T1000 (cell line): ENCODE data around the gene PIP4K2A.

Source experiments
- DNase-seq: peaks from one replicate; lab custom pipeline; 2025; ENCODE audit warnings: mixed read lengths; lab: John Stamatoyannopoulos, UW

The PIP4K2A gene

DNA sequence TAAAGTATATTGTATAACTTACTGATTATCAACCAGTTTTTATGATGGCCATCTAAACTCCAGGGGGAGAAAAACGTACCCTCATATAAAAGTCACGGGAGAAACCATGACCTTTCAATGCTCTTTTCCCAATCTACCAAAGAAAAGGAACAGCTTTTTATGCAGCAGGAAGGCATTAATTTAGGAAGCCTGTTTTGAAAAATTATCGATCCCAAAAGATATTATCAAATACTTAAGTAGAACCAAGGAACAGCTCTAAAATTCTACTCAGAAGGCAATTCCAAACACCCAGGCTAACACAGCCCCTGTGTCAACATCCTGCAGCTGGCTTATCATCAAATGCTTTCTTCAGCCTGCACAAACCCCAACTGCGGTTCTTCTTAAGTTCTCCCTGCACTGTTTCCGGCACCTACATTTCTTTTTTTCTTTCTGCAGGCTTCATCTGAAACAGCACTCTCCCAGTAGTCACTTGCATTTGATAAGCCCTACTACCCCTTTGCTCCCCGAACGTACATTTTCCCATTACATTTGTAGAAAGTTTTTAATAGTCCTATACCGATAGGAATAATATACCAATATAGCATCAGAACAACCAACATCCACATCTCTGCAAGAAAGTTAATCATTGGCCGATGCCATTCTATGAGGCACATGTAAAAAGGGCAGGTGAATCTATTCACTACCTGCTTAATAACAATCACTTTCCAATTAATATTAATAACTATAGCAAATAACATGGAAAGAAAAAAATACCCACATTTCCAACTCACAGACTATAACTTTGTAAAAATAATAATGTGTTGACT is 47.9 kb downstream of the PIP4K2A start:
- DNase-seq: no peak

DNA sequence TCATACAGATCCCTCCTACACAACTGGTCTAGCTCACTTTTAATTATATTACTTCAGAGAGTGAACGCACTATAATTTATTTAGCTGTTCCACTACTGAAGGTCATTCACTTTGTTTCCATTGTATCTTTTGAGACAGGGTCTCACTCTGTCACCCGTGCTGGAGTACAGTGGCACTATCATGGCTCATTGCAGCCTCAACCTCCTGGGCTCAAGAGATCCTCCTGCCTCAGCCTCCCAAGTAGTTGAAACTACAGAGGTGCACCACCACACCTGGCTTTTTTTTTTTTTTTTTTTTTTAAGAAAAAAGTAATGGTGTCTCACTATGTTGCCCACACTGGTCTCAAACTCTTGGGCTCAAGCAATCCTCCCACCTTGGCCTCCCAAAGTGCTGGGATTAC is 49.0 kb downstream of the PIP4K2A start:
- no peak for DNase-seq

DNA sequence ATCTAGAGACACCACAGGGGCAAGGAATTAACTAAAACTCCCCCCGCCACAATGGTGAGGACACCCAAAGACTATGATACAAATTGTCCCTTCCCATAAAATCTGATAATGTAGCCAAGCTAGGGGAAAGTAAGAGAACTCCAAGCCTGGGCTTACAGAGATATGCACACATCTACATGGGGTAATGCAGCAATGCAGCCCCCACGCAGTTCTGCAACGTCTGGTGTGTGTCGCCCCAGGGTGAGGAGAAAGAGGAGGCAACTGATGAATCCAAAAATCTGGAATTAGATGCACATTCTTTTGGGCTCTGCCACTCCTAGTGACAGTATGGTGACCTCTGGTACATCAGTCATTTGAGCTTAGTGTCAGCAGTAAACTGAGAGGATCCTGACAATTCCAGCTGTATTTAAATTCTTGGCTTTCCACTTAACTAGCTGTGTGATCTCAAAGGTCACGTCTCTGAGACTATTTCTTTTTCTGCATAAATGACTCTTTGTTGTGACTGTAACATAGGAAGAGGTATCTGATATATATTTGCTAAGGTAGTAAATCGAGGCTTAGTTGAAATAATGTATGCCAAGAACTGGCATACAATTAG is 51.5 kb downstream of the PIP4K2A start:
- DNase-seq: no peak

DNA sequence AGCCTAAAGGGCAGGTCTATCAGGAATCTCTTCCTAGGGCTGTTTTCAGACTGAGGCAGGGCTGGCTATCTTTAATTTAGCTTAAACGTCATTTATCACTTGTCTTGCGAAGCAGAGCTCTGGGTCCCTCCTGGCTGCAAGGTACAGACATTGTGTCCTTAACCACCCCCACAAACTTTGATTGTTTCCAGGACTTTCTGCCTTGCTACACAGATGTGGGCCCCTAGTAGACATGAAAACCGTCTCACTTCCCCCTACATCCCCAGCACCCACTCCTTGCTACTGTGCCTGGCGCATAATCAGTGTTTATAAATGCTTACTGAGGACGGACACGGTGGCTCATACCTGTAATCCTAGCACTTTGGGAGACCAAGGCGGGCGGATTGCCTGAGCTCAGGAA is 54.5 kb downstream of the PIP4K2A start:
- DNase-seq: no peak

DNA sequence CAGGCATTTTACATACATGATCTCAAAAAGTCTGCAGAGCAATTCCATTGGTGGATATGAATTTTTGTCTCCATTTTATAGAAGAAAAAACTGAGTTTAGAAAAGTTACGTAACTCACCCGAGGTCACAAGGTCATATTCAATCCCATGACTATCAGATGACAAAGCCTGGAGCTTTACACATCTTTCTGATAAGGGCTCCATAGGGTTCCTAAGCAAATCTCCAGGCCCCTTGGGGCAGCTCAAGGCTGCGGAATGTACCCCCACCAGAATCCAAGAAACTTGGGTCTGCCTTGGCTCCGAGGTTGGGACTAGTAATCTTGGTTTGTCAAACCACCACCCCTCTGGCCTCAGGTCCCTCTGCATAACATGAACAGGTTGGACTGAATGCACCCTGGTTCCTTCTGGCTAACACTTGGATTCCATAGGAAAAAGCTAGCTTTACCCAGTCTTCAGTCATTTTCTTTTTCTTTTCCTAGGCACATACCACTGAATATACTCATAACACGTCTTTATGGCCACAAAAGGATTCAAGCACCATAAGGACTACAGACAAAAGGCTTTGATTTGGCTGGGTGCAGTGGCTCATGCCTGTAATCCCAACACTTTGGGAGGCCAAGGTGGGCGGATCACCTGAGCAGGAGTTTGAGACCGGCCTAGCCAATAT is 55.5 kb downstream of the PIP4K2A start:
- no peak for DNase-seq

DNA sequence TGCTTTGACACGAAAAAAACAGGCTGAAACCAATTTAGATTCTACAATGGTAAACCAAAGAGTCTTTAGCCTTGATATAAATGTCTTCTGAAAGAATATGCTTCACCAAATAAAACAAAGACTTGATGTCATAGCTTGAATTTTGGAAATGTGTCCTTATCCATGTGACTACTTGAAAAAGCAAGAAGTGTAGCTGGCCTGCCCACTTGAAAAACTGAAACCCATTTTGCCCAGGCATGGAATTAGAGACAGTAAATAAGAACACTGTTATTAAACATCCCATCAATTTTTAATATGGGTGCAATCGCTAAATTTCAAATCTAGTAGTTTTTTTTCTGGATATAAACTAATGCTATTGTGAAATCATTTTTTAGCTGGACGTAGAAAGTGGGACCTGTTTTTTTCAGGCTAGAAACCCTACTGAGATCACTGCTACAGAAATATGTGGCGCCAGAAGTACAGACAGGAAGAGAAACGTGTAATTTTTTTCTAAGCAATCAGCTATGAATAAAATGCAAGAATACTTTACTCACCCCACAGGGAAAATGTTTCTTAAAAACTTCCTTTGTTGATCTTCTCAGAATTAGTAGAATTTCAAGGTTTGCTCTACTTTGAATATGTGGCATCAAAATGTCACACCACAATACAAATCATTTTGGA is 56.7 kb downstream of the PIP4K2A start:
- DNase-seq: no peak

DNA sequence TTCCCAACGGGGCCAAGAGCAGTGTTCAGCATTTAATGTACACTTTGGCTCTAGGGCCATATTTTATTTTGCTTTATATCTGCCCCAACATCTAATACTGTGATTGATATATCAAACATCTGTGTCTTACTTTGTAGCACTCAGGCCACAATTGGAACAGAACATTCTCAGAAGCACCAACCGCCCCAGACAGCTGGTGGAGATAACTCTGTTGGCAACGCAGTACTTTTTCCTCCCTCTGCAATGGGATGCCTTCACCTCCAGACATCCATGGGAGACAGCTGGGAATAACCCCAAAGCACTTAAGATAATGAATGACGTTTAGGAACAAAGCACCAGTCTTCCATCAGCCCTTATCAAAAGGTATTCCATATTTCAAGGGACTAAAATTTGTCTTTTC is 57.4 kb downstream of the PIP4K2A start:
- DNase-seq: no peak

DNA sequence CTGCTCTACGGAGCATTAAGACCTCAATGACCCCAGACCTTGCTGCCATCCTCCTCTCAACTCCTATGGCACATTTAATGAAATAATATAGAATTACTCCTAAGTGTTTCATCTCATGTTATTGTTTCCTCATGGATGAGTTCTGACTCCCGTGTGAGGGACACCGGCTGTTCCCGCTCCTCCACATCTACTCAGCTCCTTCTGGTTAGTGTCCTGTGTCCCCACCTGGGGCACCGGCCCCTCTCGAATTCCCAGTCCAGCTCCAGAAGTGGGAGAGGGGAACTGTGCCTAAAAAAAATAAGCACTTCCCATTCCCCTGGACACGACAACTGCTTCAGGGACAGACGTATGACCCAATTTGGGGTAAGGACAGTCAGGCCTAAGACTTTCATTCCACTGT is 58.3 kb downstream of the PIP4K2A start:
- no peak for DNase-seq

DNA sequence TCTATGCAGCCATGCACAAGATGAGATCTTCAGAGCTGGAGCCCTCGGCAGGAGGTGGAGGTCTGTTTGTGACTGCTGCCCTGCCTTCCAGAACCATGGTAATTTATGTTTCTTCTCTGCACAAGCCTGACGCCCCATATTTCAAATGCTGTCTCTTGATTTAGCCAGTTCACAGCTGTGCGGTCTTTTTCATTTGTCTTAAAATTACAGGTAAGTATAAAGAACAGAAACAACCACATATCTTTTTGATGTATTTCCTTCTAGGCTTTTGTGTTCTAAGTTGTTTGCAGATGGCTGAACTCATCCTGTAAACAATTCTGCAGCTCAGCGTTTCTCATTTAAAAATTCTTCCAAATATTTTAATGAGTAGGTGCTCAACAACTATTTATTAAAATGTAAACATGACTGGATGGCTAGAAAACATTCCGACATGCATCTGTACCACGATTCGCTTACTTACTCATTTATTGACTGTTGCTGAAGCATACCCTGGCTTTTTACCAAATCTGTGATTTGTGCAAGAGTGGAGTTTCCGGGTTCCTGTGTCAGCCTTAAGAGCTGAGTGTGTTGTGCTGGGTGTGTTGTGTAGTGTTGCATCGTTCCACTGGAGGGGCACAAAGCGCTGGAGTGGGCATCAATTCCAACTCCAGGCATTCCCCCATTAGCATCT is 58.9 kb downstream of the PIP4K2A start:
- DNase-seq: no peak

DNA sequence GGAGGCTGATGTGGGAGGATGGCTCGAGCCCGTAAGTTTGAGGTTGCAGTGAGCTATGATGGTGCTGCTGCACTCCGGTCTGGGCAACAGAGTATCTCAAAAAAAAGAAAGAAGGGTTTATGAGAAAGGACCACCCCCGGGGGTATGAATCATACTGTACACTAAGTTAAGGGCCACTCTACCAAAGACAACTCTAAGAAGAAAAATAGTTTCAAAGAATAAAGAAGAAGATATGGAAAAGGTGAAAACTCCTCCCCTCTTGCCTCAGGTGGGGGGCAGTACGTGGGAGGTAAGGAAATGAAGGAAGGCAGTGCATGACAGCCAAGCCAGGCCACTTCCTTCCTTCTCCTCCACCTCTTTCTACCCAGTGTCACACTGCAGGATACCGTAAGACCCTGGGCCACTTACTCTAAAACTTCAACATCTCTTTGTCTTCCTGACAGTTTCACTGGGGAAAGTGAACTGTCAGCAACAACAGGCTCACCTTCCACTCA is 61.3 kb downstream of the PIP4K2A start:
- no peak for DNase-seq

DNA sequence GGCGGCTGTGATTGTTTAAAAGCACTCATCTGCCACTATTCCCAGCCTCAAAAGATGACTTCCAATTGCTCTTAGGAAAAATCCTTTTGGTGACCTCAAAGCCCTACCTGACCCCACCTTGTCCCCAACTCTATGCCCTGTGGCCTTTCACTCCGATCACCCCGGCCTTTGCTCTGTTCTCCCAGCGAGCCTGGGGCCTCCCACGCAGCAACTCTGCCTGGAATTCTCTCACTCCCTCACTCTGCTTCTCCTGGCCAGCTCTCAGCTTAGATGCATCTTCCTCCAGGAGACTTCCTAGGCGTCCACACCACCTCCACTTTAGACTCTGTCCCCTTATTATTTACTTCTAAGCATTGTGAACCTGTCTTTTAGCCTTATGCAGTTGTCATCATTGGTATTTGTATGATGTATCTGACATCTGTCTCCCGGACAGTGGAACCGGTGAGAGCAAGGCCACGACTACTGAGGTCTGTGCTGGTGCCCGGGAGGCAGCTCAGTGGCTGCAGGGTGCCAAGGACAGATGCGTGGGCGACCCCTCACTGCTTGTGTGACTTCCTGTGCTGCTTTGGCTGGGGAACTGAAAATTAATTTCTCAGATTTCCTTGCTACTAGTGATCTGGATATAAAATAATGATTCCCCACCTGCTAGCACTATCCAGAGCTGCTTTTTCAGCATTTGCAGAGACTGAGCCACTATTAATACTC is 63.0 kb downstream of the PIP4K2A start:
- DNase-seq: no peak

DNA sequence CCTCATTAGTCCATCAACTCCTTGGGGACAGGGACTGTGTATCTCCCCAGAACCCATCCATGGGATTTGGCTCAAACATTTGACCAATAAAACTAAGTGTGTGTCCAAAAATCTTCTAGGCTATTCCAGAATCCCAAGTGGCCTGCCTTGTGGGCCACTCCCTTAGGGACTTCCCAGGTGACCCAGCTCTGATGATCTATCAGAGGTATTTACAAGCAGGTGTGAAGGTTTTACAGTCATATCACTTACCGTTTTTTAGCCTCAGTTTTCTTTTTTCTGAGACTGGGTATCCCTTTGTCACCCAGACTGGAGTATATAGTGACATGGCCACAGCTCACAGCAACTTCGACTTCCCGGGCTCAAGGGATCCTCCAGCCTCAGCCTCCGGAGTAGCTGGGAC is 64.4 kb downstream of the PIP4K2A start:
- no peak for DNase-seq

DNA sequence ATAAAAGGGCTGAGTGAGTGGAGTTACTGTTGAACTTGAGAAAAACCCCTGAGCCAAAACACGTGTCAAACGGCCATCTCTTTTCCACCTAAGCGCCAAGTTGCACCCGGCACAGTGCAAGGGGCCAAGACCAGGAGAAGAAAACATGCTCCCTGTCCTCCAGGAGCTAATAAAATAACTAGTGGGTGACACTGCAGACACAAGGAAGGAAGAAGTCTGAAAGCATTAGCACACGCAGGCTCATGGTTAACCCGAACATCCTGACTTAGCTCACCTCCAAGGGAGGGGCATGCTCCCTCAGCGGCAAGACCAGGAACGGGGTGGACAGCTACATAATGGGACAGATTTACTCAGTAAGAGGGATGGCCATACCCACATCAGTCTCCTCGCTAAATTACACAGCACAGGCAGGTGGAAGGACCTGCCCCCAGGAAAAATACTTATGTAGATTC is 65.0 kb downstream of the PIP4K2A start:
- DNase-seq: no peak

DNA sequence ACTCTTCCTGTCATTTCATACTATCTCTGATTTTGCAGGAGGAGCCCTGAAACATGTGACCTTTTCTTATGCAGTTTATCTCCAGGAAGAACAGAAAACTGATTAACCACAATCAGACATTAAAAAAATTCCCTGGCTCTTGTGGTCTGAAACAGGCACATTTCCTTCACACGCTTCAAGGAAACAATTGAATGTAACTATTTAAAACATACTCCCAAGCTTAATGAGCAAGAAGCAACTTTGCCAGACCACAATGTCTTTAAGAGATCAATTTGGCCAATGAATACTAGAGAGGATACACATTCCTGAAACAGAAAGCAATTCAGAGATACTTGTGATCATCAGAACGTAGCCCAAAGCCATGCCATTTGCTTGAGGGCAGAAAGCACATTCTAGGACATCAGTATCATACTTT is 65.8 kb downstream of the PIP4K2A start:
- no peak for DNase-seq

DNA sequence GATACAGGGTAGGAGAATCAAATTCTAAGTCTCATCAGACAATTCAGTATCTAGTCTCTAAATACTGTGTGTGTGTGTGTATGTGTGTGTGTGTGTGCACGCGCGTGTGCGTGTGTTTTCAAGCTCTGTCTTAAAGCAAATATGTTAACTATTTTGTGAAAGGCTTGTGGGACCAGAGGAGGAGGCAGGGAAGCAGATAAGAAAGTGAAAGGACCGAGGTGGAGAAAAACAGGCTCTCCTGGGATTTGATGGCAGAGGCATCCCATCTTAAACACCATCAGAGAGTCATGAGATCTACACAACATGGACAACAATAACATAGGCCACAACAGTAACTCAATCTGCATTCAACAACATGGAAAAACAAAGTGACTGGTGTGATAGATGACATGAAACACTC is 67.1 kb downstream of the PIP4K2A start:
- DNase-seq: no peak

DNA sequence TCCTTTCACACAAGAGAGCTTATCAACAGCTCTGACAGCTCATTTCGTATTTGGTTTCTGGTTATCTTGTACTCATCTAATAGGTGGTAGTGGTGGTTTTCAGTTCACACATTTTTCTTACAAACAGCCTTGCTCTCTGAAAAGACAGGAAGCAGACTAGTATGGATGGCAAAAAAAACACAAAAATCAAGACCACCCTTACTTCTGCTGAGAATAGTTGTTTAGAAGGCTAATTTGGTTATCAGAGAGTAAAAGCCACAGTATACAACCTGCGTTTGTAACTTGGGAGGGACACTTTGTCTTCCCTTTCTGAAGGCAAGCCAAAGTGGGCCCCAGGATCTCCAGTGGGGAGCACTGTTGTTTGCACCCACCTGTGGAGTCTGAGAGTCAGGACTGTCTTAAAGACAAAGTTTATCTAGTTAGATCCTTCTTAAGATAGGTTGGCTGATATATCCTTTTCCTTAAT is 68.0 kb downstream of the PIP4K2A start:
- no peak for DNase-seq

DNA sequence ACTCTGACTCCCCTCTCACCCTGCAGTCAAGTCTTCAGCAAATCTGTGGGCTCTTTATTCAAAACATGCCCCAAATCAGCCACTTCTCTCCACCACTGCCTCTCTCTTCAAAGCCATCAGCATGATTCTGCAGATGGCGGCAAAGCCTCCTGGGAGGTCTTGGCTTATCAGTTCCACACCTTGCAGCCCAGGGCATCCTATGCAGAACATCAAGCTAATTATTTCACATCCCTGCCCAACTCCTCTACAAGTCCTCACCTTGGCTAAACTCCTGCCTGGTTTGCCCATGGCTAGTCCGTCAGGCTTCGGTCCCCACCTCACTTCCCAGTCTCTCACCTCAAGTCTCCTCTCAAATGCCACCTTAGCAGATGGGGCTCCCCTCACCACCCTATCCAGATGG is 70.2 kb downstream of the PIP4K2A start:
- DNase-seq: no peak

DNA sequence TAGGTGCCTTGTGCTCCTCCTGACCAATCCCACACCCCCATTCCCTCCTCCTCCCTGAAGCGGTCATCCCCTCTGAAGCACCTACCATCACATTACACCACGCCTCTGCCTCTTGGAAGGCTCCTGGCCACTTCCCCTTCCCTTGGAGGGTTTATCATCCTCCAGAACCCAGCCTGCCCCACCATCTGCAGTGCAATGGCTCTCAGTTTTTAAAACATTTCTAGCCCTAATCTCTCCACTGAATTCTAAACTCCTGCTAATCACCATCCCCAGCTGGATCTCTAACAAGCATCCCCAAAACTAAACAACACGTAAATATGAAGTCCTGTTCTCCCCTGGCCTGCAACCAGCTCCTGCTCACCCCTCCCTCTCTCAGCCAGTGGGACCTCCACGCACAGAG is 70.6 kb downstream of the PIP4K2A start:
- DNase-seq: no peak

DNA sequence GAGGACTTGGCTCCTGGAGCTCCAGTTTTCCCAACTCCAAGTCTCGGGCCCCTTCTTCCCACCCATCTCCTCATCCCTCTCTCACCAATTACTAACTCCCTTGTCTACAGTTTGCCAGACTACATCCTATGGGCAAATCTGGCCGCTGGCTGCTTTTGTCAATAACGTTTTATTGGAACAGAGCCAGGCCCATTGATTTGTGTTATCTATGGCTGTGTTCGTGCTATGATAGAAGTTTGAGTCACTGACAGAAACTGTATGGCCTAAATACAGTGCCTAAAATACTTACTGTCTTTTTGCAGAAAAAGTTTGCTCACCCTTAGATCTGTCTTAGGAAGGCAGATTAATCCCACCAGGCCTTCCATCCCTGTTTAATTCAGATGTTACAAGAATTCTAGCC is 71.3 kb downstream of the PIP4K2A start:
- no peak for DNase-seq

DNA sequence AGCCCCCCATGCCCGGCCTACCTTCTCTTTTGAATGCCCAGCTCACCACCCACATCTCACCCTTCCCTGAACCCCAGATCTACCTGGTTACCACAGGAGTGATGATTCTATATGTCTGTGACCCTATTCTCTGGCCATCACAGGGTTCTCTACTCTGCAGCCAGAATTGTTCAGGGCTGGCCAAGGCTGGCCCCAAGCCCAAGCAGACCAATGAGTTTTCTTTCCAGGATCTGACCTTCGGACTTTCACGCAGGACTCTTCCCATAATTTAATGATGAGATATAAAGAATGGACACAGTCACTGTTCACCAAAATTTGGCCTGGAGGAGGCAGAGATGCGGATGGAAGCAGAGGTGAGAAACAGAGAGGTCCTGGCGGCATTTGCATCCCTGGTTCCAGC is 72.6 kb downstream of the PIP4K2A start:
- no peak for DNase-seq

DNA sequence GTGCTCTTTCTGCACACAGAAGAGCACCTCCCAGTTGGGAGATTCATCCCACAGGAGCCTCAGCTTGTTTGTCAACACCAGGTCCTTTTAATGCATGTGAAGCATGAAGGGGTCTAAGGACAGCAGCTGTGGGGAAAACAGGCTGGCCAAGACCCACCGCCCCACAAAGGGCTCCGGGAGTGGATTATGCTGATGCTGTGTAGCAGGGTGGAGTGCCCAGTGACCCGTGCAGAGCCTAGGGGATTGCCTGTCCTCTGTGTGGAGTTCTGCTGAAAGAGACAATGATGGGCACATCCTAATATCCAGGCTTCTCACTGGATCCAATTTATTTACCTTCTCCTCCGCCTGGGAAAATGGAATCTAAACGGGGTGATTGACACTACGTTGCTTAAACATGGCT is 74.0 kb downstream of the PIP4K2A start:
- no peak for DNase-seq
